Neutrophil (primary cell): Measurements from ENCODE around the gene FPR1.
A peak's percentile ranks its signal among the peaks of the same experiment; 100 is the strongest.

Source experiments
- H3K27ac ChIP-seq: fragments of 200-600 bp; sonication (generic); 2 replicates; pipeline ENCODE4 v1.5.1; 2016; ENCODE audit warnings: mild to moderate bottlenecking, moderate library complexity
- H3K27me3 ChIP-seq: fragments of 200-600 bp; sonication (generic); 2 replicates; pipeline ENCODE4 v1.6.0; 2016; ENCODE audit warnings: mild to moderate bottlenecking
- H3K36me3 ChIP-seq: fragments of 200-600 bp; sonication (generic); 2 replicates; pipeline ENCODE4 v1.5.1; 2017
- H3K4me1 ChIP-seq, 2 experiments: fragments of 200-600 bp in 1 of 2; sonication (generic) in 1 of 2; 1 replicate in 1 of 2; 2 replicates in 1 of 2; pipeline versions ENCODE4 v1.5.1 to v1.6.1; 2013 to 2016; ENCODE audit warnings: low read depth in 1 of 2, low read length in 1 of 2, mild to moderate bottlenecking in 1 of 2, moderate library complexity in 1 of 2; ENCODE audit not compliant: control insufficient read depth in 1 of 2, insufficient read depth in 1 of 2
- H3K4me3 ChIP-seq, 2 experiments: fragments of 200-600 bp in 1 of 2; sonication (generic) in 1 of 2; 1 replicate in 1 of 2; 2 replicates in 1 of 2; pipeline ENCODE4 v1.5.1; 2013 to 2016; ENCODE audit warnings: low read depth in 1 of 2, low read length in 1 of 2, mild to moderate bottlenecking in 1 of 2, moderate library complexity in 1 of 2
- H3K9me3 ChIP-seq: fragments of 200-600 bp; sonication (generic); 2 replicates; pipeline ENCODE4 v1.5.1; 2016
- TF ChIP-seq, protein P1 (sequence below): fragments of 200-600 bp; sonication (generic); IDR thresholded peaks from 2 replicates; pipeline ENCODE4 v1.5.1; 2016; ENCODE audit warnings: antibody characterized with exemption

FPR1 gene, protein sequence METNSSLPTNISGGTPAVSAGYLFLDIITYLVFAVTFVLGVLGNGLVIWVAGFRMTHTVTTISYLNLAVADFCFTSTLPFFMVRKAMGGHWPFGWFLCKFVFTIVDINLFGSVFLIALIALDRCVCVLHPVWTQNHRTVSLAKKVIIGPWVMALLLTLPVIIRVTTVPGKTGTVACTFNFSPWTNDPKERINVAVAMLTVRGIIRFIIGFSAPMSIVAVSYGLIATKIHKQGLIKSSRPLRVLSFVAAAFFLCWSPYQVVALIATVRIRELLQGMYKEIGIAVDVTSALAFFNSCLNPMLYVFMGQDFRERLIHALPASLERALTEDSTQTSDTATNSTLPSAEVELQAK

DNA sequence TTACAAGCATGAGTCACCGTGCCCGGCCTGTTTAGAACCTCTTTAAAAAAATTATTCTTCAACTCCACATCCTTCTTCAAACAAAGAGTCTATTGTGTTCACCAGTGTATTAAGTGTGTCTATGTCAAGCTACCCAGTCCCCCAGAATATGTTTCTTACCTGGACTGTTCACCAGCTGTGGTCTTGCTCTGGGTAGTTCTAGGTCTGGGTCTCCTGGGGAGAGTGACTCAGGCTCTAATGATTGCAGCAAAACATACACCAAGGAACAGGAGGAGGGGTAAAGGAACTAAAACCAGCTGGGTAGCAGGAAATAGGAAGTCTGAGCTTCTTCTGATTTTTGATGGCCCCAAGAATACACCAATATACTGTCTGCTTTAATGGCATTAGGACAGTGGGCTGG is at the start of gene FPR1:
TSS of gene FPR1 (minus strand) at position 224 of the 400 bp plus-strand sequence. CDS start 4,884 bp downstream, outside the sequence.
- Histone ChIP-seq H3K4me1 (peaks cover 69 to 88% of the 10 kb centered on the region in 2 experiments), H3K36me3 (peaks cover 42% of the 10 kb centered on the region), H3K4me3 (peak within 1 kb of the TSS; percentile 88 to 100), H3K27me3 (no peaks in the 10 kb centered on the region), H3K27ac (peak within 1 kb of the TSS; percentile 95), H3K9me3 (no peaks in the 10 kb centered on the region)
- TF ChIP-seq, protein P1, sequence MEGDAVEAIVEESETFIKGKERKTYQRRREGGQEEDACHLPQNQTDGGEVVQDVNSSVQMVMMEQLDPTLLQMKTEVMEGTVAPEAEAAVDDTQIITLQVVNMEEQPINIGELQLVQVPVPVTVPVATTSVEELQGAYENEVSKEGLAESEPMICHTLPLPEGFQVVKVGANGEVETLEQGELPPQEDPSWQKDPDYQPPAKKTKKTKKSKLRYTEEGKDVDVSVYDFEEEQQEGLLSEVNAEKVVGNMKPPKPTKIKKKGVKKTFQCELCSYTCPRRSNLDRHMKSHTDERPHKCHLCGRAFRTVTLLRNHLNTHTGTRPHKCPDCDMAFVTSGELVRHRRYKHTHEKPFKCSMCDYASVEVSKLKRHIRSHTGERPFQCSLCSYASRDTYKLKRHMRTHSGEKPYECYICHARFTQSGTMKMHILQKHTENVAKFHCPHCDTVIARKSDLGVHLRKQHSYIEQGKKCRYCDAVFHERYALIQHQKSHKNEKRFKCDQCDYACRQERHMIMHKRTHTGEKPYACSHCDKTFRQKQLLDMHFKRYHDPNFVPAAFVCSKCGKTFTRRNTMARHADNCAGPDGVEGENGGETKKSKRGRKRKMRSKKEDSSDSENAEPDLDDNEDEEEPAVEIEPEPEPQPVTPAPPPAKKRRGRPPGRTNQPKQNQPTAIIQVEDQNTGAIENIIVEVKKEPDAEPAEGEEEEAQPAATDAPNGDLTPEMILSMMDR = no peak

DNA sequence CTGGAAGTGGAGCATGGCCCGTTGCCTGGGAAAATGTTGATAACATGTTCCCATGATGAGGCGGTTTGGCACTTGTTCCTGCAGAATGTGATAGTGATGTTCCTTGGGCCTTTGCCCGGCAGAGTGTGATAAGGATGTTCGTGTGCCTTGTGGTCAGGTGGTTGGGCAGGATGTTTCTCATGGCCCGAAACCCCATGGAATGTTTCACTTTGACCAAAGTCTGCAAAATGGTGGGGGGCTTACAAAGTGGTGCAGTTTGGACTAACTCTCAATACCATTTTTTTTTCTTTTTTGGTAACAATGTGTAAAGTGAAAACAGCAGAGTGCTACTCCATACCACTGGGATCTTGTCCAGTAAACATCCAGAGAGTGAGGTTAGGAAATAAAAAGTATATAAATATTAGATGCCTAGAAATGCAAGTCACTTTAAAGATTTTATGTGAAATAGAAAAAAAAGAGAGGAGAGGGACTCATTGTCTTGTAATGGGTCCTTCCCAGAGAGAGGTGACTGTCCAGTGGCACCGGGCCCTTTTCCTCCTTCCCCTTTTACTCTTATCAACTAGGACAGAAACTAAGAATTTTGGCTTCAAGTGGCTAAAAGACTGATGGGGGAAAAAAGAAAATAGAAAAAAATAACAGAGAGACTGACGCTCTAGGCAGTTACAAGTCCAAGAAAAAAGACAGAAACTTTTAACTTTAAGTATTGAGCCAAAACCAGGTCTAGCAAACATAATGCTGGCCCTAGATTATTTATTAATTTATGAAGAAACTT is 49.0 kb upstream of the FPR1 start:
- H3K4me3 ChIP-seq = no peak overlapping the region
- no peak overlapping the region for H3K27ac ChIP-seq
- H3K4me1 ChIP-seq = no peaks in the 10 kb centered on the region
- TF ChIP-seq, protein P1 = no peak
- no peaks in the 10 kb centered on the region for H3K36me3 ChIP-seq
- H3K9me3 ChIP-seq = no peaks in the 10 kb centered on the region
- H3K27me3 ChIP-seq = peaks cover 7% of the 10 kb centered on the region

DNA sequence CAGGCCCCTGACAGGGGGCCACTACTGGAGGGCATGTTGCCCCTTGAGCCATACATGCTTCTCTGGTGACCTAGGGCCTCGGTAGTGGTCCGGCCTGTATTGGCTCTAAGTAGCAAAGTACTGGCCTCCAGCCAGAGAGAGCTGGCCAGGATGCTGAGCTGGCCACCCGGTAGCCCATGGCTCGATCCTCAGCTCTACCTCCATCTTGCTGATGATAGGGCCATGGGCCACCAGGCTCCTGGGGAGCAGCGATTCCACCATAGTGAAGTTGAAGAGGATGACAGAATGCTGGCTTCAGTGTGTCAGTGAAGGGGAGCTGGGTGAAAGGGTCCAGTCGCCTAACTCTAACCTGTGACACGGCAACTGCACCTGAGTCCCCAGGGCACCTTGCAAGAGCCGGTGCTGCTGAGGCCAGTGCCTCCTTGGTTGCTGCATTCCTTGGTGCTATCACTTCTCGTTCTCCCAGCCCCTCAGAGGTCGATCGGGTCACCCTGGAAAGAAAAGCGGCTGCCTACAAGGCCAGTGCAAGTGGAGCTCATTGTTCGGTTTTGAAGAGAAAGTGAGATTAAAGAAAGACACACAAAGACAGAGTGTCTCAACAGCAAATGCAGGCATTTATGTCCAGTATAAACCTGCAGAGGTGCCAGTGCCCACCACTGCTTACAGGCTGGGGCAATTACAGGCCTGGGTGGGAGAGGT is 48.2 kb upstream of the FPR1 start:
- Histone ChIP-seq H3K9me3 (no peaks in the 10 kb centered on the region), H3K27ac (no peak overlapping the region), H3K4me3 (no peak overlapping the region), H3K27me3 (peaks cover 10% of the 10 kb centered on the region), H3K4me1 (no peaks in the 10 kb centered on the region), H3K36me3 (no peaks in the 10 kb centered on the region)
- TF ChIP-seq, protein P1 = no peak

DNA sequence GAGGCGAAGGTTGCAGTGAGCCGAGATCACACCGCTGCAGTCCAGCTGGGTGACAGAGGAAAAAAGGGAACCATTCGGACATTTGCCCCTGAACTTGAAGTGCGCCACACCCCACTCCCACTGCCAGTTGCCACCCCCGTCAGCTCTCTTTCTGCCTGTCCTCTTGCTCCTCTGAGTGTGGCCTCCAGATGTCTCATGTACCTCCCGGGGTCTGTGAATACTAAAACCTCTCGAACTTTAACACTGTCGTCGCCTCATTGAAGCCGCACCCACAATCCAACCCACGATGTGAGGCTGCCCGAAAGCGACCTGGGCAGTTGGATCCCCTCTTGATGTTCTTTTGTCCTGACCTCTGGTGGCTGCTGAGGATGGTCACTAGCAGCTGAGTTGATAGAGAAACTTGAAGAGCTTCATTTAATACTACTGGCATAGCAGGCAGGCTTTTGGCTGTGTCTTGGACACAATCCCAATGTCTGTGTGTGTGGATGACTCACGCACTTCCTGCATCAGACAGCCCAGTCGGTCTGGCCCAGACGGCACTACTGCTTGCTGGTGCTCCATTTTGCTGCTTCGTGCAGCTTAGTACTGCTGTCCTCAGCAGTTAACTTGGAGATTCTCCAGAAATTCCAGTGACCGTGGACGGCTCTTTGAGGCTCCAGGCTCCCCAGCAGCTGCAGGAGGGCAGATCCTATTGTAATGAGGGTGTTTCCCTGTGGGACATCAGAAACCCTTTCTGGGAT is 47.5 kb upstream of the FPR1 start:
- H3K4me1 ChIP-seq = no peaks in the 10 kb centered on the region
- H3K27me3 ChIP-seq = peaks cover 15% of the 10 kb centered on the region
- H3K27ac ChIP-seq = no peak overlapping the region
- H3K4me3 ChIP-seq = no peak overlapping the region
- no peaks in the 10 kb centered on the region for H3K36me3 ChIP-seq
- TF ChIP-seq, protein P1 = no peak
- no peaks in the 10 kb centered on the region for H3K9me3 ChIP-seq

DNA sequence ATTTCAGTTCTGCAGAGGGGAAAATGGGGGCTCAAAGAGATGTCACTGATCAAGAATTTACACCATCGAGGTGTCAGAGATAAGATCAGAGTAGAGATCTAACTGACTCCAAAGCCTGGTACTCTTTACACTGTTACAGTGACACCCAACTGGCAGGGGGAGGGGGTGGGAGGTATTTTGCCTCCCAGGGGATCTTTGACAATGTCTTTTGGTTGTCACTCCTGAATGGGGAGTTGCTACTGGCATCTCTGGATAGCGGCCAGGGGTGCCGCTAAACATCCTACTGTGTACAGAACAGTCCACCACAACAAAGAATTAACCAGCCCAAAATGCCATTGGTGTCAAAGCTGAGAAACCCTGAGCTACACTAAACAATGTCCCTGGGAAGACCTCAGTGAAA is 46.4 kb upstream of the FPR1 start:
- no peaks in the 10 kb centered on the region for H3K9me3 ChIP-seq
- peaks cover 22% of the 10 kb centered on the region for H3K27me3 ChIP-seq
- H3K27ac ChIP-seq = no peak overlapping the region
- H3K4me3 ChIP-seq = no peak overlapping the region
- H3K4me1 ChIP-seq = no peaks in the 10 kb centered on the region
- TF ChIP-seq, protein P1 = no peak
- H3K36me3 ChIP-seq = no peaks in the 10 kb centered on the region
